Heart right ventricle (tissue), 16 donors: Measurements from ENCODE around the gene SUGCT. TPM values are rescaled to one million over a fixed set of nuclear protein-coding genes. Genes with fewer than 3 reads are reported as not detected.

ENCODE experiments used
- ATAC-seq, 8 donors: fragments of 200-7000 bp; cut with Tn5 transposase; one replicate each; pipeline ENCODE4 v1.9.1; 2020; ENCODE audit warnings: mild to moderate bottlenecking in 8 of 8, moderate library complexity in 8 of 8, moderate number of reproducible peaks in 1 of 8
- DNase-seq, 2 donors: peaks; one replicate each; pipeline ENCODE4 v3.0.0-alpha.2; 2020
- H3K27ac ChIP-seq, 10 donors: fragments of 200-600 bp; sonication (generic) in 2 of 10; one replicate each; pipeline versions ENCODE4 v1.5.0 to v1.8.0; 2020 to 2022; ENCODE audit warnings: mild to moderate bottlenecking in 3 of 10
- H3K27me3 ChIP-seq, 7 donors: fragments of 200-600 bp; one replicate each; pipeline ENCODE4 v1.8.0; 2021 to 2022; ENCODE audit warnings: mild to moderate bottlenecking in 2 of 7
- H3K36me3 ChIP-seq, 9 donors: fragments of 200-600 bp; sonication (generic) in 1 of 9; one replicate each; pipeline versions ENCODE4 v1.5.0 to v1.8.0; 2020 to 2022; ENCODE audit warnings: mild to moderate bottlenecking in 2 of 9
- H3K4me1 ChIP-seq, 9 donors: fragments of 200-600 bp; sonication (generic) in 1 of 9; one replicate each; pipeline versions ENCODE4 v1.5.0 to v1.8.0; 2020 to 2022; ENCODE audit warnings: mild to moderate bottlenecking in 4 of 9
- H3K4me3 ChIP-seq, 10 donors: fragments of 200-600 bp; sonication (generic) in 2 of 10; one replicate each; pipeline versions ENCODE4 v1.5.0 to v1.8.0; 2020 to 2022; ENCODE audit warnings: mild to moderate bottlenecking in 7 of 10, moderate library complexity in 2 of 10
- H3K9me3 ChIP-seq, 11 donors: fragments of 200-600 bp in 10 of 11; sonication (generic) in 2 of 11; one replicate each; pipeline versions ENCODE4 v1.5.0 to v1.8.0; 2013 to 2022; ENCODE audit warnings: mild to moderate bottlenecking in 2 of 11, control low read depth in 1 of 11, moderate library complexity in 1 of 11
- WGBS, 2 donors: extraction: QIAGEN DNeasy Blood & Tissue Kit; methylation state at CpG; one replicate each; pipeline ENCODE4 v1.1.7; 2013; ENCODE audit warnings: inconsistent platforms in 1 of 2; 5-methylcytosine and 5-hydroxymethylcytosine counted together
- intact Hi-C, 10 donors: fragments of 100-400 bp; cut with DNase I; formaldehyde crosslinking; loops; one replicate each; pipeline versions ENCODE4 v1.11.1 to v1.14.2; 2022
- polyA plus RNA-seq, 2 donors: library from polyadenylated mRNA; stranded (reverse); fragments of 200-250 nt; gene quantifications; one replicate each; pipeline ENCODE4 v1.2.3, GENCODE V29; 2013
- total RNA-seq, 10 donors: library from RNA; stranded (reverse); fragmentation: NEBNext Ultra II Directional in 3 of 10; extraction: Animal tissue kit (Norgen Biotek cat#: 25700) in 3 of 10; gene quantifications; one replicate each; pipeline versions ENCODE4 v1.2.1 to v1.2.4, GENCODE V29; 2021 to 2023
- TF ChIP-seq, protein P1 (sequence below), 9 donors: fragments of 200-600 bp; sonication (generic) in 2 of 9; IDR thresholded peaks; one replicate each; pipeline versions ENCODE4 v1.5.0 to v1.8.0; 2021 to 2022; ENCODE audit warnings: antibody characterized with exemption in 9 of 9, mild to moderate bottlenecking in 5 of 9, moderate library complexity in 1 of 9
- donor health status: Arrhythmogenic right ventricular cardiomyopathy.
- donor health status: ischemic (EF 13 %, LVEDD 7.1; RV severe dilation, severe dysfunction).
- donor health status: healthy with polysubstance abuse.
- donor health status: DM: no; HTN: yes; CAD: no.
- donor health status: DM: no; HTN: no; CAD: no.
- donor health status: ischemic (EF 25% LVEDD 6.9; RV normal size, moderate dysfunction).
- donor health status: ischemic (EF 25% LVEDD 5.7; RV mildly dilated, moderate dysfunction).
- donor health status: healthy.
- donor health status: DM: yes; HTN: yes; CAD: no.
- donor health status: Ischemic cardiomyopathy.
- donor health status: ischemic (EF 35%, LVEDD 5.7; RV mildly dilated, moderate dysfunction).
- donor health status: nonischemic (EF 11% LVEDD 7.7; RV severe dilation, severe dysfunction).
- donor health status: DM: yes; HTN: yes; CAD: no.
- donor health status: PGD.
- donor health status: ischemic (EF 29% LVEDD 5.4; RV normal size, mild dysfunction).
- donor health status: nonischemic (EF 23%, LVEDD 6.1; RV moderate dilation, normal function).

The SUGCT gene
- total and polyA plus RNA-seq, 12 donors: 1.2 to 8.1 (median 6.1) TPM

DNA sequence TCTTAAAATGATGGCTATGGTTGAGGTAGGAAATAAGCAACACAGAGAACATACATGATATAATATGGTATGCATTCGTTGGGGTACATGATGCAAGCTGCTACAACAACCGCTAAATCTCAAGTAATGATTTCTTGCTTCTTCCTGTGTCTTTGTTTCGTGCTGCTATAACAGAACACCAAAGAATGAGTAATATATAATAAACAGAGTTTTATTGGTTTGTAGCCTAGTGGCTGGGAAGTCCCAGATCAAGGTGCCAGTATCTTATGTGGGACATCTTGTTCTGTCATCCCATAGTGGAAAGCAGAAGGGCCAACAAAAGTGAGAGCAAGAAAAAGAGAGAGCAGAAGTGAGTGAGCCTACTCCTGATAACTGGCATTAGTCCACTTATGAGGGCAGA lies 689.7 kb downstream of the SUGCT start:
- 92% methylated on average over 3 of the region's 3 CpGs for WGBS, 2 donors
- Histone ChIP-seq H3K36me3 (no peaks in the 10 kb centered on the region), H3K27me3 (no peaks in the 10 kb centered on the region), H3K4me1 (peaks cover 0 to 15% (median 0%) of the 10 kb centered on the region in 9 donors), H3K9me3 (no peaks in the 10 kb centered on the region), H3K4me3 (no peak overlapping the region), H3K27ac (no peak overlapping the region)
- intact Hi-C loops: no loop called here
- ATAC-seq (no peak), DNase-seq (no peak)
- TF ChIP-seq, protein P1, sequence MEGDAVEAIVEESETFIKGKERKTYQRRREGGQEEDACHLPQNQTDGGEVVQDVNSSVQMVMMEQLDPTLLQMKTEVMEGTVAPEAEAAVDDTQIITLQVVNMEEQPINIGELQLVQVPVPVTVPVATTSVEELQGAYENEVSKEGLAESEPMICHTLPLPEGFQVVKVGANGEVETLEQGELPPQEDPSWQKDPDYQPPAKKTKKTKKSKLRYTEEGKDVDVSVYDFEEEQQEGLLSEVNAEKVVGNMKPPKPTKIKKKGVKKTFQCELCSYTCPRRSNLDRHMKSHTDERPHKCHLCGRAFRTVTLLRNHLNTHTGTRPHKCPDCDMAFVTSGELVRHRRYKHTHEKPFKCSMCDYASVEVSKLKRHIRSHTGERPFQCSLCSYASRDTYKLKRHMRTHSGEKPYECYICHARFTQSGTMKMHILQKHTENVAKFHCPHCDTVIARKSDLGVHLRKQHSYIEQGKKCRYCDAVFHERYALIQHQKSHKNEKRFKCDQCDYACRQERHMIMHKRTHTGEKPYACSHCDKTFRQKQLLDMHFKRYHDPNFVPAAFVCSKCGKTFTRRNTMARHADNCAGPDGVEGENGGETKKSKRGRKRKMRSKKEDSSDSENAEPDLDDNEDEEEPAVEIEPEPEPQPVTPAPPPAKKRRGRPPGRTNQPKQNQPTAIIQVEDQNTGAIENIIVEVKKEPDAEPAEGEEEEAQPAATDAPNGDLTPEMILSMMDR (IDR thresholded peaks at IDR 0.05): no peak

DNA sequence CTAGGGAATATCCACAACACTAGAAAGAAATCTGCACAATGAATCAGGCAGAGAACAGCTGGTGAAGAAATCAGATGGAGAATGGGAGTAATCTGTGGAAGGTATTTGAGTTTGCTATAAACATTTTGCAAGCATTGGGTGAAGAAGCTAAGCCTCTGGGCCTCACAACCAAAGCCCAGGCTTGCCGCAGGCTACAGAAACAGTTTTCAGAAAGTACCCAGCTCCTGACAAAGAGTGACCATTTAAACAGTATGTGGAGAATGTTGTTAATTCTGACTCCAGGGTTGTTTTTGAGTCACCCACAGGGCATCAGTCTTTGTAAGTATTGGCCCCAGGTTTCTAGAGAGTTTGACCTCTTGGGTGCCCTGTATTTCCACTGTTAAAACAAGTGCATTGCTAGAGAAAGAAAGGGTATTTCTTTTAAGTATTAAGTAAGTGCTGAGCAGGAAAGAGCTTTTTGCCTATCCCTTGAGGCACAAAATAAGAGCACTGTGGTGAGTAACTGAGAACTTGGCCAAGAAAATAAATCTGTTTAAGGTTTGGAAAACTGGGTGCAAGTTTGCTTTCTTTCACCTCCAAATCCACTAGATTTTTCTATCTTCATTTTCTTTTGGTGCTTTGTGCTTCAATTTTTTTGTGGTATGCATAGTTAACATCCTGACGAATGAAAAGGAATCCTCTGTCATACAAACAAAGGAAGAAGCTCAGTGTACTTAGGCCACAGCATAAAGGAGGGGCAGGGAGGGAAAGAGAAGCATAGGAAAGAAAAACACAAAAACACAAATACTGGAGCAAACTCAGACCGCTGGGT lies 691.8 kb downstream of the SUGCT start:
- TF ChIP-seq, protein P1 (IDR thresholded peaks at IDR 0.05): no peak
- H3K27ac ChIP-seq: no peak overlapping the region
- peaks cover 0 to 15% (median 0%) of the 10 kb centered on the region in 9 donors for H3K4me1 ChIP-seq
- no peaks in the 10 kb centered on the region for H3K9me3 ChIP-seq
- ATAC-seq: peak in 1 of 8 donors; percentile 40
- intact Hi-C loops: no loop called here
- H3K36me3 ChIP-seq: no peaks in the 10 kb centered on the region
- no peak for DNase-seq
- WGBS, 2 donors: 65 to 69% methylated on average over 3 of the region's 3 CpGs
- no peaks in the 10 kb centered on the region for H3K27me3 ChIP-seq
- no peak overlapping the region for H3K4me3 ChIP-seq

DNA sequence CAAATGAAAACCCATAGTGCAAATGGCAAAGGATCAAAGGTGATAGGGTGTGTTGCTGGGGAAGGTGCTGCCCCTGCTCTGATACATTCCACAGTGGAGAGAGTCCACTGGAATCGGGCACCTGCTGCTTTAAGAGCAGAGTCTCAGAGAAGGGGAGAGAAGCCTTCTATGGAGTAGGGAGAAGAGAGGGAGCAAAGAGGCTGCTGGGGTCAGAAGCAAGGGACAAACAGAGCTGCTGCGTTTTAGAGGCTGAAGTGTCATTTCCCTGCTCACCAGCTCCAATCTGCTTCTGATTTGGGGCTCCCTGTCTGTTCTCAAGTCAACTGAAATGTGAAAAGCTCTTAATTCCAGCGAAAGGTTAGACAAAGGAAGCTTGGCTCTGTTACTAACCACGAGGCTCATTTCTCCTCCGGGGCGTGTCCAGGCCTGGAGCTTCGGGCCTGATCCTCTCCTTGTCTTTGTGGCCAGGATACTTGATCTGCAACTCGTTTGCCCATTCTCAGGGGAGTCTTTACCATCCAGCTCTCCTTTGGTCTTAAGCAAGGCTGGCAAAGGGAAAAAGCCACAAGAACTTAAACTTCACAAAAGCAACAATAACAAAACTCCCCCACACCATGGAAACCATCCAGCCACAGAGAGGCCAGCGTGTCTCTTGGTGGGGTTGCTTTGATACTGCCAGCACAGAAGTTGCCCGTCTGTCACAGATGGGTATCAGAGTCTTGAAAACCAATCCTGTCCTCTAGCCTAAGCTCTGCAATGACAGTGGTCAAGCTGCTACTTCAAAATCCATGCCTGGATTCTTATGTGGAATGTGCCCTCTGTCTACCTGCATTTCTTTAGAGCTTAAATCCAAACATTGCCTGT lies 692.6 kb downstream of the SUGCT start:
- Histone ChIP-seq H3K9me3 (no peaks in the 10 kb centered on the region), H3K27ac (no peak overlapping the region), H3K27me3 (no peaks in the 10 kb centered on the region), H3K4me3 (no peak overlapping the region), H3K4me1 (peaks cover 0 to 15% (median 0%) of the 10 kb centered on the region in 9 donors), H3K36me3 (no peaks in the 10 kb centered on the region)
- intact Hi-C loops: no loop called here
- DNase-seq (no peak), ATAC-seq (peak in 1 of 8 donors; percentile 41)
- WGBS, 2 donors: 71 to 72% methylated on average over 10 of the region's 10 CpGs
- TF ChIP-seq, protein P1 (IDR thresholded peaks at IDR 0.05): no peak
